Measurements from ENCODE around the gene PYDC1.

PYDC1 gene

GRCh38 chr16:31168848-31169247 is 48.1 kb downstream of the PYDC1 start:
- Histone ChIP-seq H3K36me3 (ENCODE audit: insufficient read depth, low read length) (no peaks in the 10 kb centered on the region), H2AFZ (ENCODE audit: low read depth, low read length) (no peak overlapping the region), H3K27me3 (ENCODE audit: insufficient read depth, low read length) (no peaks in the 10 kb centered on the region), H3K9me3 (ENCODE audit: low read length) (no peaks in the 10 kb centered on the region), H3K4me3 (ENCODE audit: low read length) (no peak overlapping the region), H3K4me1 (ENCODE audit: insufficient read depth, low read length) (peaks cover 16% of the 10 kb centered on the region)

DNA sequence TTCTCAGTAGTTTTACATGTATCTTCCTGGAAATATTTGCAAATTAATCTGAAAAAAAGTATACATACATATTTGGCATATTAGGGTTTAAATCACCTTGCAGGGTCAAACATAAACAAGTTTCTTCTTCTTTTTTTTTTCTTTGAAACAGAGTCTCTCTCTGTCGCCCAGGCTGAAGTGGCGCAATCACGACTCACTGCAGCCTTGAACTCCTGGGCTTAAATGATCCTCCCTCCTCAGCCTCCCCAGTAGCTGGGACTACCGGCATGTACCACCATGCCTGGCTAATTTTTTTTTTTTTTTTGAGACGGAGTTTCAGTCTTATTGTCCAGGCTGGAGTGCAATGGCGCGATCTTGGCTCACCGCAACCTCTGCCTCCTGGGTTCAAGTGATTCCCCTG is 49.6 kb downstream of the PYDC1 start:
- Histone ChIP-seq H3K36me3 (ENCODE audit: insufficient read depth, low read length) (no peaks in the 10 kb centered on the region), H3K4me1 (ENCODE audit: insufficient read depth, low read length) (peaks cover 16% of the 10 kb centered on the region), H2AFZ (ENCODE audit: low read depth, low read length) (no peak overlapping the region), H3K9me3 (ENCODE audit: low read length) (no peaks in the 10 kb centered on the region), H3K27me3 (ENCODE audit: insufficient read depth, low read length) (no peaks in the 10 kb centered on the region), H3K4me3 (ENCODE audit: low read length) (no peak overlapping the region)

All from neuron (in vitro differentiated cells).